Dedifferentiated amniotic fluid mesenchymal stem cell (primary cell): ENCODE data around the gene SLC25A34.

ENCODE experiments used
- DNase-seq: peaks from one replicate; pipeline ENCODE4 v3.0.0-alpha.2; 2016; ENCODE audit errors: extremely low spot score

SLC25A34 gene

GRCh38 chr1:15714406-15715136 lies 21.5 kb upstream of the SLC25A34 start:
- DNase-seq = peak; percentile 29

GRCh38 chr1:15717418-15718125 lies 18.5 kb upstream of the SLC25A34 start:
- DNase-seq = no peak

- DNase-seq = no peak
These were observed 17.9 kb upstream of the SLC25A34 start for GRCh38 chr1:15718199-15718601.

- DNase-seq = no peak
These were observed 16.5 kb upstream of the SLC25A34 start for GRCh38 chr1:15719381-15720120.

- DNase-seq = no peak
These were observed 15.2 kb upstream of the SLC25A34 start for GRCh38 chr1:15720861-15721260.

GRCh38 chr1:15722411-15722810 lies 13.6 kb upstream of the SLC25A34 start:
- no peak for DNase-seq

GRCh38 chr1:15722836-15723532 lies 13.1 kb upstream of the SLC25A34 start:
- DNase-seq = no peak

GRCh38 chr1:15723631-15724246 lies 12.3 kb upstream of the SLC25A34 start:
- DNase-seq = no peak

- no peak for DNase-seq
These were observed 10.8 kb upstream of the SLC25A34 start for GRCh38 chr1:15724949-15725880.

GRCh38 chr1:15726508-15726907 lies 9.6 kb upstream of the SLC25A34 start:
- DNase-seq = no peak

- DNase-seq = no peak
These were observed 9.0 kb upstream of the SLC25A34 start for GRCh38 chr1:15727021-15727420.

GRCh38 chr1:15727424-15727823 lies 8.6 kb upstream of the SLC25A34 start:
- no peak for DNase-seq

GRCh38 chr1:15727866-15728534 lies 8.1 kb upstream of the SLC25A34 start:
- DNase-seq = no peak

GRCh38 chr1:15728937-15729657 lies 7.0 kb upstream of the SLC25A34 start:
- no peak for DNase-seq

- no peak for DNase-seq
These were observed 5.6 kb upstream of the SLC25A34 start for GRCh38 chr1:15730423-15730822.

GRCh38 chr1:15730936-15731335 lies 5.1 kb upstream of the SLC25A34 start:
- DNase-seq = no peak

- no peak for DNase-seq
These were observed 4.0 kb upstream of the SLC25A34 start for GRCh38 chr1:15731735-15732685.

- no peak for DNase-seq
These were observed 3.4 kb upstream of the SLC25A34 start for GRCh38 chr1:15732686-15733081.
